Activated naive CD8-positive, alpha-beta T cell treated with anti-CD3 and anti-CD28 coated beads for 36 hours (primary cell): Measurements from ENCODE around the gene CLDN25. TPM values are rescaled to one million over a fixed set of nuclear protein-coding genes. Genes with fewer than 3 reads are reported as not detected.

Experiments
- total RNA-seq, 2 experiments: library from RNA; stranded (reverse); gene quantifications; one replicate each; pipeline ENCODE4 v1.2.3, GENCODE V29; 2021

CLDN25 gene
- total RNA-seq, 2 experiments from 2014 or later, result not detected

Other genes with a start within 250 kb of the CLDN25 start
- gene TMPRSS5, start 73.5 kb upstream of the CLDN25 start, total RNA-seq, result under 1 TPM; 0.28 to 0.29 TPM
- gene ZW10, start 6.1 kb upstream of the CLDN25 start, total RNA-seq, result 10 to 100 TPM; 20.2 to 23.3 TPM
- gene USP28, start 95.8 kb downstream of the CLDN25 start, total RNA-seq, result 10 to 100 TPM; 26.2 to 27.2 TPM
- not detected for gene HTR3B, start 125.0 kb downstream of the CLDN25 start, total RNA-seq
- not detected for gene HTR3A, start 195.3 kb downstream of the CLDN25 start, total RNA-seq